GM12892 (cell line): ENCODE data around the gene NTF4.

ENCODE experiments used
- POLR2A ChIP-seq: IDR thresholded peaks from 2 replicates; pipeline ENCODE4 v1.6.1; 2011; ENCODE audit warnings: low read depth, low read length, control low read depth
- POLR2AphosphoS5 ChIP-seq: IDR thresholded peaks from 2 replicates; pipeline ENCODE4 v1.6.1; 2011; ENCODE audit warnings: low read depth, low read length, control low read depth
- TAF1 ChIP-seq: IDR thresholded peaks from 2 replicates; pipeline ENCODE4 v1.6.1; 2011; ENCODE audit warnings: low read depth, mild to moderate bottlenecking, control low read depth, low read length, borderline replicate concordance

DNA sequence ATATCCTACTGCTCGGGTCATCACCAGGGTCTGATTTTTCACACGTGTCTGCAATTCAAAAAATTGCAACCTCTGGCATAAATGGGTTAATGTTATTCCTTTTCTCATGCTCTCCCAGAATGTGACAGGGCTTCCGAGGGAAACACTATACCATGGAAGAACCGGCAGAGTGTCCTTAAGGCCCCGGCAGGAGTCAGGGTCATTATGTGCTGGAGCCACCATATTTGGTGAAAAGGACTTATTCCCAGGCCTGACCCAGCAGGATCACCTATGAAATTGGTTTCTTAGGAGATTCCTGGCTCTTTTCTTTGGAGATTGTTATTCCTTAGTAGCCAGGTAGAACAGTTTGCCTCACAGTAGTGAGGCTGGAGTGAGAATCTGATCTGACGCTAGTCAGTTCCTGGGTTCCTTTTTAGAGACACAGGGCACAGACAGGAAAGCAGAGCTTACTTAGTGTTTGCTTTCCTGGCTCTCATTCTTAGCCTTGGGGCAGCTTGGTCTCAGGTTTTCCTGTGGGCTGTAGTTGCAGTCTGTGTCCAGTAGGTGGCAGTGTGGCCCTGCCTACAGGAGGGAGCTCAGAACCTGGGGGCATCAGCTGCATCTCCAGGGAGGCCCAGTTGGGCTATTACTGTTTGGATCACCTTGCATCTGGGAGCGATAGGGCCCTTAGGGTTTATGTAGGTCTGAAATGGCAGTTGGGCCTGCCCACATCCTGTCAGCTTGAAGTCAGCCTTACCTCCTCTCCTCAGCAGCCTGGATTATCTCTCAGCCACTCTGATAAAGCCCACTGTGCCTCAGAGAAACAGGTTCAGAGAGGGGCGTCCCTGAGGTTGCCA lies 33.1 kb upstream of the NTF4 start:
- TF ChIP-seq POLR2A = no peak
- peak; percentile 55; the same call in 1 of the 2 replicates for TF ChIP-seq POLR2AphosphoS5
- no peak for TF ChIP-seq TAF1
